ENCODE measurements around the gene CASZ1.
A peak's percentile ranks its signal among the peaks of the same experiment; 100 is the strongest.

CASZ1 gene

DNA sequence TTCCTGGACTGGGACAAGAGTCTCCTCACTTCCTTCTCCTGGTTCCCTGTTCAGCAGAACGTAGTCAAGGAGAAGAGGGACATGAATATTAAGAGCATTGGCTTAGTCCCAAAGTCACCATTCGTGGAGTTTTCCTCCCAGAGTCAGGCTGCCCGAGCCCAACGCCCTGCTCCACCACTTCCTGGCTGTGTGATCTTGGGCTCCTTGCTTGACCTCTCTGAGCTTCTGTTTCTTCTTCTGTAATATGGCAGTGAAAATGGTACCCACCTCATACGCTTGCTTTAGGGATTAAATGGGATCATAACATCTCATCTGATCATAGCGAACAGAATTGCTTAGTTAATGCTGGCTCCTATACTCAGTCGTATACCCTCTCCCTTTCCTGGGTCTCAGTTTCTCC, 12.0 kb upstream of the CASZ1 start:
- Histone ChIP-seq H3K9ac (no peak overlapping the region), H3K79me2 (no peaks in the 10 kb centered on the region), H3K4me2 (ENCODE audit: low read length) (no peak overlapping the region), H3K36me3 (ENCODE audit: control insufficient read depth, insufficient read depth, low read length) (no peaks in the 10 kb centered on the region), H2AFZ (no peak overlapping the region), H3K4me1 (no peaks in the 10 kb centered on the region), H3K9me3 (ENCODE audit: control insufficient read depth, low read length) (no peaks in the 10 kb centered on the region), H3K27me3 (ENCODE audit: control insufficient read depth, insufficient read depth, low read length) (no peaks in the 10 kb centered on the region), H3K4me3 (ENCODE audit: low read depth, low read length) (no peak overlapping the region), H3K27ac (no peak overlapping the region)
- TF ChIP-seq, protein P1, sequence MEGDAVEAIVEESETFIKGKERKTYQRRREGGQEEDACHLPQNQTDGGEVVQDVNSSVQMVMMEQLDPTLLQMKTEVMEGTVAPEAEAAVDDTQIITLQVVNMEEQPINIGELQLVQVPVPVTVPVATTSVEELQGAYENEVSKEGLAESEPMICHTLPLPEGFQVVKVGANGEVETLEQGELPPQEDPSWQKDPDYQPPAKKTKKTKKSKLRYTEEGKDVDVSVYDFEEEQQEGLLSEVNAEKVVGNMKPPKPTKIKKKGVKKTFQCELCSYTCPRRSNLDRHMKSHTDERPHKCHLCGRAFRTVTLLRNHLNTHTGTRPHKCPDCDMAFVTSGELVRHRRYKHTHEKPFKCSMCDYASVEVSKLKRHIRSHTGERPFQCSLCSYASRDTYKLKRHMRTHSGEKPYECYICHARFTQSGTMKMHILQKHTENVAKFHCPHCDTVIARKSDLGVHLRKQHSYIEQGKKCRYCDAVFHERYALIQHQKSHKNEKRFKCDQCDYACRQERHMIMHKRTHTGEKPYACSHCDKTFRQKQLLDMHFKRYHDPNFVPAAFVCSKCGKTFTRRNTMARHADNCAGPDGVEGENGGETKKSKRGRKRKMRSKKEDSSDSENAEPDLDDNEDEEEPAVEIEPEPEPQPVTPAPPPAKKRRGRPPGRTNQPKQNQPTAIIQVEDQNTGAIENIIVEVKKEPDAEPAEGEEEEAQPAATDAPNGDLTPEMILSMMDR (IDR thresholded peaks at IDR 0.05): no peak

DNA sequence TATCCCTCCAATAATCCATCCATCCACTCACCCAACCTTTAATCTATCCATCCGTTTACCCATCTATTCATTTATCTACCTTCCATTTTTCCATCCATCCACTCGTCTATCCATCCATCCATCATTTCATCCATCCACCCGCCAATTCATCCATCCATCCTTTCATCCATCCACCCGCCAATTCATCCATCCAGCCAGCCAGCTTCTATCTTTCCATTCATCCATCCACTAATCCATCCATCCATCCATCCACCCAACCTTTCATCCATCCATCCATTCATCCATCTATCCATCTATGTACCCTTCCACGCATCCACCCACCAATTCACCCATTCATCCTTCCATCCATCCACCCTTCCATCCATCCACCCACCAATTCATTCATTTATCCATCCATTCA, 10.5 kb upstream of the CASZ1 start:
- no peaks in the 10 kb centered on the region for H3K27me3 ChIP-seq (ENCODE audit: control insufficient read depth, insufficient read depth, low read length)
- no peaks in the 10 kb centered on the region for H3K79me2 ChIP-seq
- no peaks in the 10 kb centered on the region for H3K4me1 ChIP-seq
- no peaks in the 10 kb centered on the region for H3K36me3 ChIP-seq (ENCODE audit: control insufficient read depth, insufficient read depth, low read length)
- H3K4me3 ChIP-seq (ENCODE audit: low read depth, low read length): no peak overlapping the region
- no peak overlapping the region for H2AFZ ChIP-seq
- H3K4me2 ChIP-seq (ENCODE audit: low read length): no peak overlapping the region
- TF ChIP-seq, protein P1 (IDR thresholded peaks at IDR 0.05): no peak
- no peak overlapping the region for H3K27ac ChIP-seq
- H3K9me3 ChIP-seq (ENCODE audit: control insufficient read depth, low read length): no peaks in the 10 kb centered on the region
- no peak overlapping the region for H3K9ac ChIP-seq

DNA sequence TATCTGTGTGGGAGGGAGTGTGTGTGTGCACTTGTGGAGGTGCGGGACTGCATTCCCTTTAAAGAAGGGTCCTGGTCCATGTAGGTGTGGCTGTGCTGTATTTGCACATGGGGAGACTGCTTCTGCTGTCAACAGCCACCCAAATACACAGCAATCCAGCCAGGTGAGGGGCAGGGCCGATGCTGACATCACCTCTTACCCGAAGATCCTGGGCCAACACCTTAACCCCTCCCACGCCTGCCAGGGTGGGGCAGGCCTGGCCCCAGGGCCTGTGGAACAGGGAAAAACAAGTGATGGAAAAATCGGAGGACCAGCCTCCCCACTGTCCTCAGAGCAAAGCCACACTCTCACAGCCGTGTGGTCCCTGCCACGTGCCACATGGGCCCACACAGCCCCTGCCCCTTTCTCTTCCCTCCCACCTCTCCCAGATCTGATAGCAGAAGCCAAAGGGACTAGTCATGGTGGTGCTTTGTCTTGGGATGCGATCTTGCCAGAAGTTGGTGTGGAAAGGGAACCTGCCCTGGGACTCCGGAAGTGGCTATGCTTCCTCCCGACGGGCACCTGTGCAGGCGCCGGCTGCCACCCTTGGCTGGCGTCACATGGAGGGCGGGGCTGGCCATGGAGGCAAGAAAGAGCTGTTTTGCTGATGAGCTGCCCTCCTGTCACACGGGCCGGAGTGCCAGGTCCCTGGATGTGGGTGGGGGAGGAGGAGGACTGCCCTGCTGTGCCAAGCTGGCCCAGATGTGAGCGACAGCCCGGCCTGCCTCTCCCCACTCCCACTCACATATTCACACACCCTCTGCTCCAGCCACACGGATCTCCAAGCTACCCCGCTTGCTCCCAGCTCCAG, 7.8 kb upstream of the CASZ1 start:
- no peaks in the 10 kb centered on the region for H3K27me3 ChIP-seq (ENCODE audit: control insufficient read depth, insufficient read depth, low read length)
- H3K4me2 ChIP-seq (ENCODE audit: low read length): peak overlapping the region; percentile 58
- H3K9me3 ChIP-seq (ENCODE audit: control insufficient read depth, low read length): no peaks in the 10 kb centered on the region
- H3K4me1 ChIP-seq: no peaks in the 10 kb centered on the region
- no peak overlapping the region for H3K27ac ChIP-seq
- no peaks in the 10 kb centered on the region for H3K36me3 ChIP-seq (ENCODE audit: control insufficient read depth, insufficient read depth, low read length)
- H2AFZ ChIP-seq: peak overlapping the region; percentile 74
- no peak overlapping the region for H3K9ac ChIP-seq
- TF ChIP-seq, protein P1 (IDR thresholded peaks at IDR 0.05): no peak
- H3K4me3 ChIP-seq (ENCODE audit: low read depth, low read length): no peak overlapping the region
- no peaks in the 10 kb centered on the region for H3K79me2 ChIP-seq

DNA sequence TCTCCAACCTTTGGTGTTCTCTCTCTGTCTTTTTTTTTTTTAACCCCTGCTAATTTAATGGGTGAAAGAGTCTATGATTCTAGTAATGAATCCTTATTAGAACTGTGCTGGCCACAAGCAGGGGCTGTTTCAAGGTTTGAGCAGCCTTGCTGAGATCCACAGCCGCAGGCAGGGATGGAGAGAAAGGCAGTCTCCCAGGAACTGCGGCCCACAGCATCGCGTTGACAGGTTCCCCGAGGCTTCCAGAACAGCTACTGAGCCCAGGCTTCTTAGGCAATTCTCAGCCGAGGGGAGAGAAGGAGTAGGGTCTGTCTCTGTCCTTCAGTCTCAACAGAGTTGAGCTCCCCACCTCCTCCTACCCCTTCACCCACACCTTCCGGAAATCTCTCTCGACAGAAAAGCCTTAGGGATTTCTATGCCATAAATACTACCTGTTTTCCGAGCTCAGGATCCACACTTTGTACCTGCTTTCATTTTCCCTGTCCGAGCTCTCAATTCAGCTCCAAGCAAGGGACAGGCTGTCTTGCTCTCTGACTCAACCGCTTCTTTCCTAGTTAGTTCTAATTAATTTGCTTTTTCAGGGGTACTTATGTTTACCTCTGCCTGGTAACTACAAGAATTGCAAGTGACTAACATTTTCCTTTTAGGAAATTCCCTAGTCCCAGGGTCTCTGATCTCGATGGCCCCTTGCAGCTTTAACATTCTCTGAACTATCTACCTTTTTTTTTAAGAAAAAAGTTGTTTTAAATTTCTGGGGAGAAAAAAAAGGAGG, 6.7 kb upstream of the CASZ1 start:
- no peaks in the 10 kb centered on the region for H3K36me3 ChIP-seq (ENCODE audit: control insufficient read depth, insufficient read depth, low read length)
- H3K9ac ChIP-seq: no peak overlapping the region
- no peak overlapping the region for H3K4me3 ChIP-seq (ENCODE audit: low read depth, low read length)
- no peak overlapping the region for H3K4me2 ChIP-seq (ENCODE audit: low read length)
- no peak overlapping the region for H2AFZ ChIP-seq
- H3K4me1 ChIP-seq: no peaks in the 10 kb centered on the region
- no peak overlapping the region for H3K27ac ChIP-seq
- no peaks in the 10 kb centered on the region for H3K9me3 ChIP-seq (ENCODE audit: control insufficient read depth, low read length)
- H3K79me2 ChIP-seq: no peaks in the 10 kb centered on the region
- H3K27me3 ChIP-seq (ENCODE audit: control insufficient read depth, insufficient read depth, low read length): no peaks in the 10 kb centered on the region
- TF ChIP-seq, protein P1 (IDR thresholded peaks at IDR 0.05): no peak
